GM19452 (cell line): Measurements from ENCODE around the gene RPL7A.
"Not testable (repeated sequence)": the region's sequence is repeated elsewhere in the genome, so short reads cannot be mapped to it uniquely, and the experiment has no call there.

ENCODE experiments used
- ATAC-seq: cut with Tn5 transposase; IDR thresholded peaks from one replicate; pipeline ENCODE4 v1.9.1; 2021; ENCODE audit not compliant: unreplicated experiment

RPL7A gene

GRCh38 chr9:133347985-133348717 lies at the start of gene RPL7A, which contains the start of gene MED22:
Gene RPL7A (plus strand): TSS chr9:133348218. CDS start chr9:133348244, 26 bp downstream.
Gene MED22 (minus strand): TSS chr9:133348131. CDS start chr9:133346662, 1,469 bp downstream.
- ATAC-seq: peak; percentile 68

GRCh38 chr9:133299996-133300395 lies 48.0 kb upstream of the RPL7A start:
- ATAC-seq: not testable (repeated sequence)

GRCh38 chr9:133301253-133302230 lies 46.5 kb upstream of the RPL7A start:
- no peak for ATAC-seq

GRCh38 chr9:133303266-133304157 lies 44.5 kb upstream of the RPL7A start:
- no peak for ATAC-seq

GRCh38 chr9:133304158-133304470 lies 43.9 kb upstream of the RPL7A start:
- no peak for ATAC-seq

- no peak for ATAC-seq
Observed at GRCh38 chr9:133304477-133305377, 43.3 kb upstream of the RPL7A start.

- ATAC-seq: no peak
Observed at GRCh38 chr9:133305731-133306130, 42.3 kb upstream of the RPL7A start.

GRCh38 chr9:133306242-133307204 lies 41.5 kb upstream of the RPL7A start:
- ATAC-seq: no peak

- ATAC-seq: no peak
Observed at GRCh38 chr9:133307301-133307700, 40.7 kb upstream of the RPL7A start.

GRCh38 chr9:133309608-133310007 lies 38.4 kb upstream of the RPL7A start:
- no peak for ATAC-seq

GRCh38 chr9:133315997-133316396 lies 32.0 kb upstream of the RPL7A start:
- ATAC-seq: no peak

GRCh38 chr9:133317551-133317950 lies 30.5 kb upstream of the RPL7A start:
- not testable (repeated sequence) for ATAC-seq

- no peak for ATAC-seq
Observed at GRCh38 chr9:133320421-133320881, 27.6 kb upstream of the RPL7A start.

- ATAC-seq: no peak
Observed at GRCh38 chr9:133321411-133321935, 26.5 kb upstream of the RPL7A start.

- no peak for ATAC-seq
Observed at GRCh38 chr9:133322701-133323100, 25.3 kb upstream of the RPL7A start.

GRCh38 chr9:133323211-133323610 lies 24.8 kb upstream of the RPL7A start:
- no peak for ATAC-seq

GRCh38 chr9:133323991-133324703 lies 23.9 kb upstream of the RPL7A start:
- no peak for ATAC-seq

- not testable (repeated sequence) for ATAC-seq
Observed at GRCh38 chr9:133327021-133327420, 21.0 kb upstream of the RPL7A start.
